Cardiac muscle cell (in vitro differentiated cells and primary cell): ENCODE data around the gene HUWE1. TPM values are rescaled to one million over a fixed set of nuclear protein-coding genes. Genes with fewer than 3 reads are reported as not detected.

Source experiments
- DNase-seq, 2 donors: peaks; one replicate each; pipeline versions ENCODE4 v3.0.0 to v3.0.0-alpha.2; 2010 to 2017; ENCODE audit warnings: low read depth in 1 of 2, low spot score in 1 of 2
- H3K27ac ChIP-seq: fragments of 200-600 bp; sonication (generic); 2 replicates; pipeline ENCODE4 v1.5.1; 2016
- H3K27me3 ChIP-seq: fragments of 200-600 bp; sonication (generic); 2 replicates; pipeline ENCODE4 v1.6.0; 2016; ENCODE audit warnings: control low read depth
- H3K36me3 ChIP-seq: fragments of 200-600 bp; sonication (generic); 2 replicates; pipeline ENCODE4 v1.5.1; 2016; ENCODE audit warnings: control low read depth
- H3K4me1 ChIP-seq: fragments of 200-600 bp; sonication (generic); 2 replicates; pipeline ENCODE4 v1.8.1; 2017; ENCODE audit warnings: low read depth, mild to moderate bottlenecking, mixed run types
- H3K4me3 ChIP-seq: fragments of 200-600 bp; sonication (generic); 2 replicates; pipeline ENCODE4 v1.5.1; 2016; ENCODE audit warnings: mild to moderate bottlenecking
- H3K9me3 ChIP-seq: fragments of 200-600 bp; sonication (generic); 2 replicates; pipeline ENCODE4 v1.5.1; 2017; ENCODE audit warnings: low read depth, mild to moderate bottlenecking, control low read depth
- polyA plus RNA-seq: library from polyadenylated mRNA; unstranded; fragments of >200 nt; fragmentation: Nextera tagmentation; extraction: Ambion mirVana; gene quantifications from 2 replicates; pipeline ENCODE4 v1.2.1, GENCODE V29; 2016
- total RNA-seq: library from RNA; depleted of rRNA; stranded (reverse); fragments of >200 nt; gene quantifications from 2 replicates; pipeline ENCODE4 v1.2.3, GENCODE V29; 2016
- TF ChIP-seq, protein P1 (sequence below): IDR thresholded peaks from 2 replicates; pipeline ENCODE4 v1.5.1; 2012; ENCODE audit warnings: low read depth, mild to moderate bottlenecking, low read length

HUWE1 gene
- total and polyA plus RNA-seq, 2 experiments from 2014 or later = 56.0 to 163 TPM

DNA sequence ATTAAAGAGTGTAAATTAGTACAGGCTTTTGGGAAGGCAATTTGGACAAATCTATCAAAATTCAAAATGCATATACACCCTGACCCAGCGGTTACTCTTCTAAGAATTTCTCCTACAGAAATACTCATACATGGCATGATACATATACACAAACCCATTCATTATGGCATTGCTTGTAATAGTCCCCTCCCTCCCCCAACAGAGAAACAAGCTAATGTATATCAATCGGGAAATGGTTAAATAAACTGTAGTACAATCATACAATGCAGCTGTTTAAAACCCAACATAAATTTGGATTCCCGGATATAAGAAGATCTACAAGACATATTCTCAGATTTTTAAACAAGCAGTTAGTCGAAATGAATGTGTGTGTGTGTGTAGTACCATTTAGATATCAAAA, 808 bp downstream of the HUWE1 start:
- Histone ChIP-seq H3K4me3 (peak overlapping the region; percentile 63), H3K9me3 (no peaks in the 10 kb centered on the region), H3K36me3 (no peaks in the 10 kb centered on the region), H3K27me3 (no peaks in the 10 kb centered on the region), H3K4me1 (no peaks in the 10 kb centered on the region), H3K27ac (peak overlapping the region; percentile 92)
- TF ChIP-seq, protein P1, sequence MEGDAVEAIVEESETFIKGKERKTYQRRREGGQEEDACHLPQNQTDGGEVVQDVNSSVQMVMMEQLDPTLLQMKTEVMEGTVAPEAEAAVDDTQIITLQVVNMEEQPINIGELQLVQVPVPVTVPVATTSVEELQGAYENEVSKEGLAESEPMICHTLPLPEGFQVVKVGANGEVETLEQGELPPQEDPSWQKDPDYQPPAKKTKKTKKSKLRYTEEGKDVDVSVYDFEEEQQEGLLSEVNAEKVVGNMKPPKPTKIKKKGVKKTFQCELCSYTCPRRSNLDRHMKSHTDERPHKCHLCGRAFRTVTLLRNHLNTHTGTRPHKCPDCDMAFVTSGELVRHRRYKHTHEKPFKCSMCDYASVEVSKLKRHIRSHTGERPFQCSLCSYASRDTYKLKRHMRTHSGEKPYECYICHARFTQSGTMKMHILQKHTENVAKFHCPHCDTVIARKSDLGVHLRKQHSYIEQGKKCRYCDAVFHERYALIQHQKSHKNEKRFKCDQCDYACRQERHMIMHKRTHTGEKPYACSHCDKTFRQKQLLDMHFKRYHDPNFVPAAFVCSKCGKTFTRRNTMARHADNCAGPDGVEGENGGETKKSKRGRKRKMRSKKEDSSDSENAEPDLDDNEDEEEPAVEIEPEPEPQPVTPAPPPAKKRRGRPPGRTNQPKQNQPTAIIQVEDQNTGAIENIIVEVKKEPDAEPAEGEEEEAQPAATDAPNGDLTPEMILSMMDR = no peak
- DNase-seq = no peak

DNA sequence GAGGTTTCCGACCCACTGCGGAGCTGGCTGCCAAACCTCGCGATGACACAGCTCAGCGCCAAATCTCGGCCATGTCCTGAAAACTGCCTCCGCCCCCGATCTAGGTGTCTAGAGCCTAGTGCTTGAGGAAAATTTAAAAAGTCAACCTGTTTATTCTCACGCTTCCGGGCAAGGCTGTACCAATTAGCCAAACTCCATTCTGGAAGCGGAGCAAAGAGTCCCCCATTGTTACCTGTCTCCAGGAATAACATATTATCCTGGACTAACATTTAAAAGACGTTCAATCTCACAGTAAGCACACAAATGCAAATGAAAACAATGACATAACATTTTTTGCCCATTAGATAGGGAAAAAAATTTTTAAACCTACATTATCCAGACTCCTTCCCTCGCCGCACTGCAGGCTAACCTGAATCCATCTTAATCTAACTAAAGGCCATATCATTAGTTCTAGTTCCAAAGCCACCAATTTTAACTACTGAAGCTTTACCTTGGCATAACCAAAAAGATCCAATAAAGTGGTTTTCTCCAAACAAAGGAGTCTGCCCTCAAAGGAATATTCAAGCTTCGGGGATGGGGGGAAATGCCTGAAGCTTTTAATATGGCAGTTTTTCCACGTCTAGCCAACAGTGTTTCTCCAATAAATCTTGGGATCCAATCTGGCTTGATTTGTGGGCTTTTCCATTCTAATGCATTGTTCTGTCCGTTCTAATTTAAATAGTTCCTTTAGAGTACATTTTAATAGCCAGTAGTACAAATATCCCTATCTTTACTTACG, 1.9 kb downstream of the HUWE1 start:
- H3K27me3 ChIP-seq = no peaks in the 10 kb centered on the region
- no peaks in the 10 kb centered on the region for H3K9me3 ChIP-seq
- peak overlapping the region; percentile 63 for H3K4me3 ChIP-seq
- peak overlapping the region; percentile 92 for H3K27ac ChIP-seq
- H3K4me1 ChIP-seq = no peaks in the 10 kb centered on the region
- DNase-seq = no peak
- TF ChIP-seq, protein P1 = no peak
- H3K36me3 ChIP-seq = no peaks in the 10 kb centered on the region

DNA sequence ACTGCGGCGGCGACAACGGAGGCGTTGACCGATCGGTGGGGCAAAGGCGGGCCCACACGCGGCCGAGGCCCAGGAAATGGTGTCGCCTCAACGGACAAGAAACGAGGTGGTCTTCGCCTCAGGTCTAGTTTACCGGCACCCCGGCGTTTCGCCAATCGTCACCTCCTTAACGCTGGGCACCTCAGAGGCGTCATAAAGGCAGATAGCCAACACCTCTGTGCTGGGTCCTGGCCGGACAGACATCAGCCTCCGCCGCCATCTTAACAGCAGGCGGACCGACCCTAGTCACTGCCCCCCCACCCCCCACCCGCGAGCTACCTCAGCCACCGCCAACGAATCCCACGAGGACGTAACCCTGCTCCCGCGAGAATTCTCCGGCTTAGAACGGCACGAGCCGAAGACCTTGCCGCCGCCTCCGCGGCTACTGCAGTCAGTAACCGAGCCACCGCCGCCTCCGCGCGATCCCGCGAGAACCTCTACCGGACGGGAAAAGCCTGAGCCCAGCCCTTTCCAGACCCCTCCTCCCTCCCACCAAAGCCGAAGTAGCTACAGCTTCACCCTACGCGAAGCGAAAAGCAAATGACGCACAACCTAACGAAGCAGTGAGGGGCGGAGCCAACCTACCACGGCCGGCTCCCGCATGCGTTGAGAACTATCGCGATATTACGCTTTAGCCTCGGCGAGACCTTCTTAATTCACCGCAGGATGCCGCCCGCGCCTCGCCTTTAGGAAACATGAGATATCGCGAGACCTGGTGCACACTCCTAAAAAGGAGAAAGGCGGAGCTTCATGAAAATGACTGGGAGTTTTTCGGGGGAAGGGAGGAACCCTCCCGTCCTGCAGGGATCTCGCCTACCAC, 2.7 kb downstream of the HUWE1 start:
- Histone ChIP-seq H3K27ac (peak overlapping the region; percentile 97), H3K27me3 (no peaks in the 10 kb centered on the region), H3K4me3 (peak overlapping the region; percentile 54), H3K36me3 (no peaks in the 10 kb centered on the region), H3K9me3 (no peaks in the 10 kb centered on the region), H3K4me1 (no peaks in the 10 kb centered on the region)
- peak; percentile 97 to 98 for DNase-seq
- TF ChIP-seq, protein P1 = no peak

DNA sequence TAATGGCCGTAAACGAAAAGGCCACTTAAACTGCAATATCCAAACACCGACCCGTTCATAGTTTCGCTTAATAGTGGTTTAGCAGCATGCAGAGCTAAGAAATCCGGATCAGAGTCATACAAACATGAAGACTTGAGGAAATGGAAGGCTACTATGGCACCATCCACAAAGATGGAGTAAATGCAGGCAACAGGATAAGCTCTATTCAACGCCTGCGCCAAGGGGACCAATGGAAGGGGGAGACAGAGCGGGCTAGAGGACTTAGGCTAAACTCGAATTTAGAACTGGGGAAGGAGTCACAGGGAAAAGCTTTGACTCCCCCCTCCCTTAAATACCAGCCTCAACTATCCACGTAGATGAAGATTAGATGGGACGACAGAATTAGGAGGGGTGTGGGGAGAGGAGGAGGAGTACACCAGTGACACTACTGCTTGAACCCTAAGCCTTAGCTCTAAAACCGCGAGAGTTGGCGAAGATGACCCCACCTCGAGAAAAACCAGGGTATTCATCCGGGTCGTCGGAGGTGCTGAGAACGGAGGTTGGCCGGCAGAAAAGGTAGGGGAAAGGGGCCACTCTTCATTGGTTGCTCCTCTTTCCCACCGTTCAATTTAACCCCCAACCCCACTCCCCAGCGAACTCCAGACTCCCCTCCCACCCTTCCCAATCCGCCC, 3.5 kb downstream of the HUWE1 start:
- peak; percentile 58 to 59 for DNase-seq
- Histone ChIP-seq H3K36me3 (peaks cover 5% of the 10 kb centered on the region), H3K4me3 (peak overlapping the region; percentile 54), H3K27ac (peak overlapping the region; percentile 97), H3K4me1 (no peaks in the 10 kb centered on the region), H3K9me3 (no peaks in the 10 kb centered on the region), H3K27me3 (no peaks in the 10 kb centered on the region)
- TF ChIP-seq, protein P1 = no peak

DNA sequence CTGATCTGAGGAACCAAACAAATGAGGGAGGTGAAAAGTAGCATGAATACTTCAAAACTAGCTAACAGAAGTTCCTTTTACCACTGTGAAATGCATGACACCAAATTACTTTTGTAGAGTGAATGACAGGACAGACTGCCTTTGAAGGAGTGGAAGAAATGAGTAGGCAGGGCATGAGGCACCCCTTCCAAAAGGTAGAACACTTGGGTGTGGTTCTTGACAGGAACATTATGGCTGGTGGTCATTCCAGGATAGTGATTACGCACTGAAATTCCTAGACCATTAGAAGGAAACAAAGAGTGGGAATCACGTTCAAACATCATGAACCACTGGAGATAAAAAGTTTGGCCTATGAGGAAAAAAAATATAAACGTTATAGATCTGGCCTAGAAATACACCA, 4.9 kb downstream of the HUWE1 start:
- TF ChIP-seq, protein P1 = no peak
- Histone ChIP-seq H3K27ac (no peak overlapping the region), H3K4me1 (no peaks in the 10 kb centered on the region), H3K4me3 (no peak overlapping the region), H3K9me3 (no peaks in the 10 kb centered on the region), H3K27me3 (no peaks in the 10 kb centered on the region), H3K36me3 (peaks cover 13% of the 10 kb centered on the region)
- DNase-seq = peak in 1 of 2 donors; percentile 18
